NT2/D1 (cell line): ENCODE measurements around the gene TMEM94.

Experiments
- DNase-seq: peaks from one replicate; pipeline ENCODE4 v3.0.0-alpha.2; 2011; ENCODE audit warnings: low read depth, low spot score
- H3K27me3 ChIP-seq: 2 replicates; pipeline ENCODE4 v1.6.0; 2011; ENCODE audit warnings: mild to moderate bottlenecking; ENCODE audit not compliant: insufficient read length, insufficient read depth
- H3K36me3 ChIP-seq: 2 replicates; pipeline ENCODE4 v1.6.1; 2011; ENCODE audit warnings: mild to moderate bottlenecking, low read length, mixed read lengths; ENCODE audit not compliant: insufficient read depth, insufficient read length
- H3K4me1 ChIP-seq: 2 replicates; pipeline ENCODE4 v1.5.1; 2011; ENCODE audit not compliant: insufficient read depth, insufficient read length
- H3K4me3 ChIP-seq: 2 replicates; pipeline ENCODE4 v1.5.1; 2011; ENCODE audit warnings: low read depth; ENCODE audit not compliant: insufficient read length
- H3K9ac ChIP-seq: 2 replicates; pipeline ENCODE4 v1.6.0; 2011; ENCODE audit warnings: low read depth; ENCODE audit not compliant: insufficient read length
- H3K9me3 ChIP-seq: 2 replicates; pipeline ENCODE4 v1.5.1; 2011; ENCODE audit warnings: mild to moderate bottlenecking, low read length; ENCODE audit not compliant: insufficient read depth
- SUZ12 ChIP-seq: IDR thresholded peaks from 2 replicates; pipeline ENCODE4 v1.6.1; 2011; ENCODE audit not compliant: insufficient read length, insufficient read depth; ENCODE audit errors: extremely low read depth
- YY1 ChIP-seq: IDR thresholded peaks from 2 replicates; pipeline ENCODE4 v1.6.1; 2011; ENCODE audit not compliant: insufficient read length, insufficient read depth
- ZNF274 ChIP-seq: IDR thresholded peaks from 2 replicates; pipeline ENCODE4 v1.6.1; 2011; ENCODE audit warnings: mild to moderate bottlenecking, low read depth, low read length

The TMEM94 gene

GRCh38 chr17:75501378-75502071, 45.1 kb downstream of the TMEM94 start:
- no peak for DNase-seq

GRCh38 chr17:75502072-75502720, 45.8 kb downstream of the TMEM94 start:
- Histone ChIP-seq H3K9ac (no peak overlapping the region), H3K27me3 (no peaks in the 10 kb centered on the region), H3K4me1 (peaks cover 22% of the 10 kb centered on the region), H3K4me3 (no peak overlapping the region), H3K9me3 (no peaks in the 10 kb centered on the region), H3K36me3 (peaks cover 96% of the 10 kb centered on the region)
- no peak for TF ChIP-seq SUZ12
- no peak for TF ChIP-seq ZNF274
- TF ChIP-seq YY1: no peak
- no peak for DNase-seq

More at GRCh38 chr17:75501378-75502071, 45.1 kb downstream of the TMEM94 start:
- Histone ChIP-seq H3K36me3 (peaks cover 95% of the 10 kb centered on the region), H3K4me3 (no peak overlapping the region), H3K4me1 (peaks cover 22% of the 10 kb centered on the region), H3K9ac (no peak overlapping the region), H3K27me3 (no peaks in the 10 kb centered on the region), H3K9me3 (no peaks in the 10 kb centered on the region)
- TF ChIP-seq ZNF274 (no peak), SUZ12 (no peak), YY1 (no peak)

- Histone ChIP-seq H3K27me3 (no peaks in the 10 kb centered on the region), H3K4me3 (no peak overlapping the region), H3K4me1 (peaks cover 22% of the 10 kb centered on the region), H3K9me3 (no peaks in the 10 kb centered on the region), H3K9ac (no peak overlapping the region), H3K36me3 (peaks cover 93% of the 10 kb centered on the region)
- TF ChIP-seq ZNF274: no peak
- no peak for TF ChIP-seq SUZ12
- TF ChIP-seq YY1: no peak
- DNase-seq: no peak
These were observed 46.4 kb downstream of the TMEM94 start for GRCh38 chr17:75502721-75503329.

- peaks cover 93% of the 10 kb centered on the region for H3K36me3 ChIP-seq
- no peaks in the 10 kb centered on the region for H3K9me3 ChIP-seq
- TF ChIP-seq YY1 (no peak), ZNF274 (no peak)
- H3K4me1 ChIP-seq: peaks cover 24% of the 10 kb centered on the region
- no peak for DNase-seq
- H3K27me3 ChIP-seq: no peaks in the 10 kb centered on the region
- peak overlapping the region; percentile 42 for H3K9ac ChIP-seq
- no peak overlapping the region for H3K4me3 ChIP-seq
These were observed 47.0 kb downstream of the TMEM94 start for GRCh38 chr17:75503337-75503950.

GRCh38 chr17:75503976-75504346, 47.5 kb downstream of the TMEM94 start:
- TF ChIP-seq ZNF274: no peak
- TF ChIP-seq SUZ12: no peak
- TF ChIP-seq YY1: no peak

GRCh38 chr17:75504347-75505151, 48.1 kb downstream of the TMEM94 start:
- Histone ChIP-seq H3K27me3 (no peaks in the 10 kb centered on the region), H3K9ac (no peak overlapping the region), H3K9me3 (no peaks in the 10 kb centered on the region), H3K36me3 (peaks cover 93% of the 10 kb centered on the region), H3K4me3 (no peak overlapping the region), H3K4me1 (peaks cover 29% of the 10 kb centered on the region)
- peak; percentile 23 for DNase-seq
- no peak for TF ChIP-seq ZNF274
- no peak for TF ChIP-seq SUZ12
- no peak for TF ChIP-seq YY1

More at GRCh38 chr17:75503976-75504346, 47.5 kb downstream of the TMEM94 start:
- H3K4me1 ChIP-seq: peaks cover 29% of the 10 kb centered on the region
- DNase-seq: no peak
- H3K36me3 ChIP-seq: peaks cover 93% of the 10 kb centered on the region
- no peak overlapping the region for H3K4me3 ChIP-seq
- H3K9me3 ChIP-seq: no peaks in the 10 kb centered on the region
- no peak overlapping the region for H3K9ac ChIP-seq
- H3K27me3 ChIP-seq: no peaks in the 10 kb centered on the region

- Histone ChIP-seq H3K4me3 (no peak overlapping the region), H3K9me3 (no peaks in the 10 kb centered on the region), H3K9ac (no peak overlapping the region), H3K4me1 (peaks cover 27% of the 10 kb centered on the region), H3K36me3 (peaks cover 93% of the 10 kb centered on the region), H3K27me3 (no peaks in the 10 kb centered on the region)
- no peak for DNase-seq
- TF ChIP-seq ZNF274 (no peak), YY1 (no peak), SUZ12 (no peak)
These were observed 48.6 kb downstream of the TMEM94 start for GRCh38 chr17:75505152-75505409.
